ENCODE measurements around the gene TRIM69. TPM values are rescaled to one million over a fixed set of nuclear protein-coding genes. Genes with fewer than 3 reads are reported as not detected.
"Not testable (repeated sequence)": the region's sequence is repeated elsewhere in the genome, so short reads cannot be mapped to it uniquely, and the experiment has no call there.

The TRIM69 gene
- 27.8 TPM for polyA plus RNA-seq (ENCODE audit: insufficient read length)

GRCh38 chr15:44736181-44736765 is at the start of gene TRIM69:
Gene TRIM69 (plus strand): TSS chr15:44736528. CDS start chr15:44736705, 177 bp downstream.
- no peak for DNase-seq (ENCODE audit: low read depth)

- DNase-seq (ENCODE audit: low read depth): not testable (repeated sequence)
Measured at GRCh38 chr15:44689318-44689717, 47.0 kb upstream of the TRIM69 start.

GRCh38 chr15:44690245-44690644 is 46.1 kb upstream of the TRIM69 start:
- not testable (repeated sequence) for DNase-seq (ENCODE audit: low read depth)

- DNase-seq (ENCODE audit: low read depth): no peak
Measured at GRCh38 chr15:44692659-44693058, 43.7 kb upstream of the TRIM69 start.

DNA sequence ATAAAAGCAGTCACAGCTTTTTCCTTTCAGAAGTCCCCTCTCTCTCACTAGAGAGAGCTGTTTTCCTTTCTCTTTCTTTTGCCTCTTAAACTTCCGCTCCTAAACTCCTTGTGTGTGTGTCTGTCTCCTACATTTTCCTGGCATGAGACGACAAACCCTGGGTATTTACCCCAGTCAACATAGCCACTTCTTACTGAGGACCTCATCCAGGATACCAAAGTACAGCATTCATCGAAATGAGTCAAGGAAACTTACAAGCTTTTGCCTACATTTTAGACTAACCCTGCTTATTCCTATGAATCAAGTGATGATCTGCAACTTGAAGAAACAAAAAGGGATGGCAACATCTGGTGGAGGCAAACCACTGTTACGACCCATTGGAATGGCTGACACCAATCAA is 41.9 kb upstream of the TRIM69 start:
- DNase-seq (ENCODE audit: low read depth): no peak

DNA sequence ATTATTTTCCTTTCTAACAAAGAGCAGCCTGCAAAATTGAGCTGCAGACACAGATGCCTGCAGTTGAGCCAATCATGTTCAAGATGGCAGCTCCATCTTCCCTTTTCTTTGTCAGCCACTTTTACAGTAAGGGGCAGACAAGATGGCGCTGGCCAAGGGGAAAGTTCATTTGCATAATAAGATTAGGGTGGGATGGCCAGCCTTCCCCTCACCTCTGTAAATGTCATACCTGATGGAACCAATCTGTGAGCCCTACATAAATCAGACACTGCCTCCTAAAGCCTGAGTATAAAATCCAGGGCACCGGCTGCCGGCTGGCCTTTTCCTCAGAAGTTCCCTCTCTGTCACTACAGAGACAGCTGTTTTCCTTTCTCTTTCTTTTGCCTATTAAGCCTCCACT is 41.0 kb upstream of the TRIM69 start:
- DNase-seq (ENCODE audit: low read depth): no peak

DNA sequence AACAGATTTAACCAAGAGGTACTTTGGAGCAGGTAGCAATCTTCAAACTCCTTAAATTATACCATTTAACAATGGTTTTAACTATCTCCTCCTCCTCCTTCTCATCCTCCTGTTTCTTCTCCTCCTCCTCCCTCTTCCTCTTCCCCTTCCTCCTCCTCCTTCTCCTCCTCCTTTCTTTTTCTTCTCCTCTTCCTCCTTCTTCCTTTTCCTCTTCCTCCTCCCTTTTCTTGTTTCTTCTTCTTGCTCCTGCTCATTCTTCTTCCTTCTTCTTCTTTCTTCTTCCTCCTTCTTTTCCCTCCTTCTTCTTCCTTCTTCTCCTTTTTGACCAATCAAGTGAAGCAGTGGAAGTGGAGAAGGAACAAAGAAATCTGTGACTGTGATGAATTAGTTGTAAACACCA is 39.3 kb upstream of the TRIM69 start:
- DNase-seq (ENCODE audit: low read depth): no peak

DNA sequence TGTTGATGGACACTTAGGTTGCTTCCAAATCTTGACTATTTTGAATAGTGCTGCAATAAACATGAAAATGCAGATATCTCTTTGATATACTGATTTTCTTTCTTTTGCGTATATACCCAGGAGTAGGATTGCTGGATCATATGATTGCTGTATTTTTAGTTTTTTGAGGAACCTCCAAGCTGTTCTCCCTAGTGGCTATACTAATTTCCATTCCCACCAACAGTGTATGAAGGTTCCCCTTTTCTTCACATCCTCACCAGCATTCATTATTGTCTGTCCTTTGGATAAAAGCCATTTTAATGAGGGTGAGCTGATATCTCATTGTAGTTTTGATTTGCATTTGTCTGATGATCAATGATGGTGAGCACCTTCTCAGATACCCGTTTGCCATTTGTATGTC is 37.7 kb upstream of the TRIM69 start:
- DNase-seq (ENCODE audit: low read depth): no peak

GRCh38 chr15:44700676-44701075 is 35.7 kb upstream of the TRIM69 start:
- DNase-seq (ENCODE audit: low read depth): not testable (repeated sequence)

DNA sequence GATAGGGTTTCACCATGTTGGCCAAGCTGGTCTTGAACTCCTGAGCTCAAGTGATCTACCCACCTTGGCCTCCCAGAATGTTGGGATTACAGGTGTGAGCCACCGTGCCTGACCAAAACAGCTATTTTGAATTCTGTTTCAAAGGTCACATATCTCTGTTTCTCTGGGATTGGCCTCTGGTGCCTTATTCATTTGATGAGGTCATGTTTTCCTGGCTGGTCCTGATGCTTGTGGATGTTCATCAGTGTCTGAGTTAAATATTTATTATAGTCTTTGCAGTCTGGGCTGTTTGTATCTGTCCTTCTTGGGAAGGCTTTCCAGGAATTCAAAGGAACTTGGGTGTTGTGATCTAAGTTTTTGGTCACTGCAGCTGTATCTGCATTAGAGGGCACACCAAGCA is 30.3 kb upstream of the TRIM69 start:
- DNase-seq (ENCODE audit: low read depth): no peak

DNA sequence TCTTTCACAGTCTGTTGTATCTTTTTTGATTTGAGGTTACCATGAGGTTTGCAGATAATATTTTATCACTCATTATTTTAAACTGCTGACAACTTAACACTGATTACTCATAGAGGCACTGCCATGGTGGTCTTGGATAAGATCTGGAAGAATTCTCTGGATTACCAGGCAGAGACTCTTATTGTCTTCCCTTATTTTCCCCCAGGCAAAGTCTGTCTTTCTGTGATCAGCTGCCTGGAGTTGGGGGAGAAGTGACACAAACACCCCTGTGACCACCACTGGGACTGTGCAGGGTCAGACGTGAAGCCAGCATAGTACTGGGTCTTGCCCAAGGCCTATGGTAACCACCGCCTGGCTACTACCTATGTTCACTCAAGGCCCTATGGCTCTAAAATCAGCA is 29.9 kb upstream of the TRIM69 start:
- DNase-seq (ENCODE audit: low read depth): no peak

DNA sequence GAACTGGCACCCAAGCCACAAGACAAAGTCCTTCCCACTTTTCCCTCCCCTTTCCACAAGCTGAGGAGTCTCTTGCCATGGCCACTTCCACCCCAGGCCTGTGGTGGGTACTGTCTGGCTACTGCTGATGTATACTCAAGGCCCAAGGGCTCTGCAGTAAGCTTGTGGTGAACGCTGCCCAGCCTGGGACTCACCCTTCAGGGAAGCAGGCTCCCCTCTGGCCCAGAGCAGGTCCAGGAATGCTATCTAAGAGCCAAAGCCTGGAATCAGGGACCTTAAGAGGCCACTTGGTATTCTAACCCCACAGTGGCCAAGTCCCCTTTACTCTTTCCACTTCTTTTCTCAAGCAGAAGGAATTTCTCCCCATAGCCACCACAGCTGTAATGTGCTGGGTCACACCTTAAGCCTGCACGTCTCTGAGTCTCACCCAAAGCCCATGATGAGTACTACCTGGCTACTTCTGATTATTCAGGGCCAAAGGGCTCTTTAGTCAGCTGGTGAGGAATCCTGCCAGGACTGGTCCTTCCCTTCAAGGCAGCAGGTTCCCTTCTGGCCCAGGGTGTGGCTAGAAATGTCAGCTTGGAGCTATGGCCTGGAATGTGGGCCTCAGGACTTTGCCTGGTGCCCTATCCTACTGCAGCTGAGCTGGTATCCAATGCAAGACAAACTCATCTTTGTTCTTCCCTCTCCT is 29.2 kb upstream of the TRIM69 start:
- DNase-seq (ENCODE audit: low read depth): no peak

DNA sequence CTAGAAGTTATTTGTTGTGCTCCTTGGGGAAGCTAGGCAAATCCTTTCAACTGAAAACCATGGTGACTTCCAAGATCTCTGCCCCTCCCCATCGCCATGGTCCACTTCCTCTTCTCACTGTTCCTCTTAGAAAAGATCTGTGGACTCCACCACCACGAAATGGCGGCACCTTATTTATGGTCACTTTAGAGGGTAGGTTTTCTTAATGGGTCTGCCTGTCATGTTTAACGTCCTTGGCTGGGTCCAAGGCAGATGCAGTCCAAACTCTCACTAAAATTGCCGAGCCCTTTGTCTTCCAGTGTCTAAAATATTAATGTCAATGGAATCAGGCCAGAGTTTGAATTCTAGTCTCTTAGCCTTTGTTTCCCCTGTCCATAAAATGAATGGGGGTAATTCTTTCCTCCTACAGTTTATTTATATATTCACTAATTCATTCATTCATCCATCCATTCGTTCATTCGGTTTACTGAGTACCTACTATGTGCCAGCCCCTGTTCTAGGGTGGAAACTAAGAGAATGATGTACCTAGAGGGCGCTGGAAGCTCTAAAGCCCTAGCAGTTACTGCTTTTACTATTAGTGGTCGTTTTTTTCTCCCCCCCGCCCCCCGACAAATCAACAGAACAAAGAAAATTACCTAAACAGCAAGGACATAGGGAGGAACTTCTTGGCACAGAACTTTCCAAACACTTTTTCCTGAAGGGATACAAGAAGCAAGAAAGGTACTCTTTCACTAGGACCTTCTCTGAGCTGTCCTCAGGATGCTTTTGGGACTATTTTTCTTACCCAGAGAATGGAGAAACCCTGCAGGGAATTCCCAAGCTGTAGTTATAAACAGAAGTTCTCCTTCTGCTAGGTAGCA is 25.9 kb upstream of the TRIM69 start:
- DNase-seq (ENCODE audit: low read depth): no peak

DNA sequence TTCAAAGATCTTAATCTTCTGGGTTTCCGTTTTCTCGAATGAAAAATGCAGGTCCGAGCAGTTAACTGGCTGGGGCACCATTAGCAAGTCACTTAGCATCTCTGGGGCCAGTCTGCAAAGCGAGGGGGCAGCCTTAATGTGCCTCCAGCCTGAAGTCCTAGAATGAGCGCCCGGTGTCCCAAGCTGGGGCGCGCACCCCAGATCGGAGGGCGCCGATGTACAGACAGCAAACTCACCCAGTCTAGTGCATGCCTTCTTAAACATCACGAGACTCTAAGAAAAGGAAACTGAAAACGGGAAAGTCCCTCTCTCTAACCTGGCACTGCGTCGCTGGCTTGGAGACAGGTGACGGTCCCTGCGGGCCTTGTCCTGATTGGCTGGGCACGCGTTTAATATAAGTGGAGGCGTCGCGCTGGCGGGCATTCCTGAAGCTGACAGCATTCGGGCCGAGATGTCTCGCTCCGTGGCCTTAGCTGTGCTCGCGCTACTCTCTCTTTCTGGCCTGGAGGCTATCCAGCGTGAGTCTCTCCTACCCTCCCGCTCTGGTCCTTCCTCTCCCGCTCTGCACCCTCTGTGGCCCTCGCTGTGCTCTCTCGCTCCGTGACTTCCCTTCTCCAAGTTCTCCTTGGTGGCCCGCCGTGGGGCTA is 25.1 kb upstream of the TRIM69 start, which contains the start of the genes B2M and PATL2:
Gene B2M (plus strand): TSS at position 422 of the 647 bp plus-strand sequence. CDS start 30 bp downstream, at position 452.
Gene PATL2 (minus strand): TSS at position 228 of the 647 bp plus-strand sequence. CDS start 34,833 bp downstream, outside the sequence.
- DNase-seq (ENCODE audit: low read depth): peak; percentile 81

GRCh38 chr15:44711743-44712345 is 24.5 kb upstream of the TRIM69 start:
- no peak for DNase-seq (ENCODE audit: low read depth)

DNA sequence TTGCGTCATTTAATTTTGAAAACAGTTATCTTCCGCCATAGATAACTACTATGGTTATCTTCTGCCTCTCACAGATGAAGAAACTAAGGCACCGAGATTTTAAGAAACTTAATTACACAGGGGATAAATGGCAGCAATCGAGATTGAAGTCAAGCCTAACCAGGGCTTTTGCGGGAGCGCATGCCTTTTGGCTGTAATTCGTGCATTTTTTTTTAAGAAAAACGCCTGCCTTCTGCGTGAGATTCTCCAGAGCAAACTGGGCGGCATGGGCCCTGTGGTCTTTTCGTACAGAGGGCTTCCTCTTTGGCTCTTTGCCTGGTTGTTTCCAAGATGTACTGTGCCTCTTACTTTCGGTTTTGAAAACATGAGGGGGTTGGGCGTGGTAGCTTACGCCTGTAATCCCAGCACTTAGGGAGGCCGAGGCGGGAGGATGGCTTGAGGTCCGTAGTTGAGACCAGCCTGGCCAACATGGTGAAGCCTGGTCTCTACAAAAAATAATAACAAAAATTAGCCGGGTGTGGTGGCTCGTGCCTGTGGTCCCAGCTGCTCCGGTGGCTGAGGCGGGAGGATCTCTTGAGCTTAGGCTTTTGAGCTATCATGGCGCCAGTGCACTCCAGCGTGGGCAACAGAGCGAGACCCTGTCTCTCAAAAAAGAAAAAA is 23.9 kb upstream of the TRIM69 start:
- DNase-seq (ENCODE audit: low read depth): no peak

GRCh38 chr15:44713006-44713966 is 23.0 kb upstream of the TRIM69 start:
- no peak for DNase-seq (ENCODE audit: low read depth)

- DNase-seq (ENCODE audit: low read depth): no peak
Measured at GRCh38 chr15:44715142-44715796, 21.1 kb upstream of the TRIM69 start.

DNA sequence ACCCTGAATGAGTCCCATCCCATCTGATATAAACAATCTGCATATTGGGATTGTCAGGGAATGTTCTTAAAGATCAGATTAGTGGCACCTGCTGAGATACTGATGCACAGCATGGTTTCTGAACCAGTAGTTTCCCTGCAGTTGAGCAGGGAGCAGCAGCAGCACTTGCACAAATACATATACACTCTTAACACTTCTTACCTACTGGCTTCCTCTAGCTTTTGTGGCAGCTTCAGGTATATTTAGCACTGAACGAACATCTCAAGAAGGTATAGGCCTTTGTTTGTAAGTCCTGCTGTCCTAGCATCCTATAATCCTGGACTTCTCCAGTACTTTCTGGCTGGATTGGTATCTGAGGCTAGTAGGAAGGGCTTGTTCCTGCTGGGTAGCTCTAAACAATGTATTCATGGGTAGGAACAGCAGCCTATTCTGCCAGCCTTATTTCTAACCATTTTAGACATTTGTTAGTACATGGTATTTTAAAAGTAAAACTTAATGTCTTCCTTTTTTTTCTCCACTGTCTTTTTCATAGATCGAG is 20.5 kb upstream of the TRIM69 start:
- DNase-seq (ENCODE audit: low read depth): no peak

All from forelimb muscle (tissue), 1 donor.